CMK (cell line): ENCODE measurements around the gene TBC1D20.
"Not testable (repeated sequence)": the region's sequence is repeated elsewhere in the genome, so short reads cannot be mapped to it uniquely, and the experiment has no call there.

Experiments
- DNase-seq: peaks from one replicate; pipeline ENCODE4 v3.0.0-alpha.2; 2010; ENCODE audit warnings: low read depth

Gene TBC1D20

DNA sequence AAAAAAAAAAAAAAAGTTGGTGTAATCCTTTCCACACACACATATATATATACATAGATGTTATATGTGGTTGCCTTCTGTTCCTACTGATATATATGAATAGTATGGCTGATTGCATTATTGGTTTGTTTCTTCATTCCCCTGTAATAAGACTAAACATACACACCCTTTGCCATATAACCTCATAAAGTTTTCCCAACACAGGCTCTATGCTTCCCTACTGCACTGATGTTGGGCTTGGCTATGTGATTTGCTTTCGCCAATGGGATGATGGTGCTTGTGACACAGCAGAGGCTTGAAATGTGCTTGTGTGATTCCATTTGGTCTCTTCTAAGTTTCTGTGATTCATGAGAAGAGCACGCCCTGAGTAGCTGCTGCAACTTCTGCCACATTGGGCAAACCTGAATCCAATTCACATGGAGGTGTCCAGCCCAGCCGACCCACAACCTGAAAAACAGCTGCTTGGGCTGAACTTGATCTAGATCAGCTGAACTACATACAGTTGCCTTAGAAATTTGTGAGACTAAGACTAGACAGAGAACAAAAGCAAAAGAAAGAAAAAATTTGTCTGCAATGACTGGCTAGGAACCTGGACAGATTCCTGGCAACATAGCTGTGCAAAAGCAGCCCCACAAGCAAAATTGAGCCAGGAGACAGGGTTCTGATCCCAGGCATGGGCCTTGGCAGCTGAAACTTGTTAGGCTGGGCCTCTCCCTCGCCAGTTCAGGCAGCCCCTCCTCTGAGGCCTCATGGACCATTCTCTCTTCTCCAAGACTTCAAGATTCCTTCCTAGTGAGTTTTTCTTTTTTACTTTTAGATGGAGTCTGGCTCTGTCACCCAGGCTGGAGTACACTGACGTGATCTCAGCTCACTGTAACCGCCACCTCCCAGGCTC lies 13.4 kb upstream of the TBC1D20 start:
- DNase-seq, result no peak

DNA sequence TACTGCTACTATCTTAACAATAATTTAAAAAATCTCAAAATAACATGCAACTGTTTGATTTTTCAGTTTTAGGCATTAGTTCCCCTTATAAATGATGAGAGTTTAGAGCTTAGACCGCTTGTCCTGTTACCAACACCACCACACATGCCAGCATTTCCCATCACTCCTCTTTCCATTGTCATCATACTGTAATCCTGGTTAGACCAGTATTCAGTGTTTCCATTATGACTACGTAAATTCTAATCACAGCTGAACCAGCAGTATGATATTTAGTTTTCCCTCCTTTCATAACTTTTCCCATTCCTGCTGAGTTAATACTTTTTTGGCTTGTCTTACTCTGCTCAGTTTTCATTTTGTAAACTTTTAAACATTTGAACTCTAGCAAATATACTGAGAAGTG lies 12.2 kb upstream of the TBC1D20 start:
- DNase-seq, result no peak

DNA sequence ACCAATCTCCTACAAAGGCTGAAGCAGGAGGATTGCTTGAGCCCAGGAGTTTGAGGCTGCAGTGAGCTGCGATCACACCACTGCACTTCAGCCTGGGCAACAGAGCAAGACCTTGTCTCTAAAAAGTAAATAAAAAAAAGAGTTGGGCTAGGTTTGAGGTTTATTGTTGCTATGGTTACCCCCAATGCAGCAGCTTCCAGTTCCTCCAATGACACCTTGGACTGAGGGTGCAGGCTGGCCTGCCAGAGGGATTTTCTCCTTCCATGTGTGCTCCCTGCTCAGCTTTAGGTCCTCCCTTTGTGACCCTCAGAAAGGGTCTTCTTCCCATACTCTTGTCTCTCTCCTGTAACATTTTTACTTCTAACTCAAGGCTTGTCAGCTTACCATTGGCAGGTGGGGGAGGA lies 10.6 kb upstream of the TBC1D20 start:
- no peak for DNase-seq

DNA sequence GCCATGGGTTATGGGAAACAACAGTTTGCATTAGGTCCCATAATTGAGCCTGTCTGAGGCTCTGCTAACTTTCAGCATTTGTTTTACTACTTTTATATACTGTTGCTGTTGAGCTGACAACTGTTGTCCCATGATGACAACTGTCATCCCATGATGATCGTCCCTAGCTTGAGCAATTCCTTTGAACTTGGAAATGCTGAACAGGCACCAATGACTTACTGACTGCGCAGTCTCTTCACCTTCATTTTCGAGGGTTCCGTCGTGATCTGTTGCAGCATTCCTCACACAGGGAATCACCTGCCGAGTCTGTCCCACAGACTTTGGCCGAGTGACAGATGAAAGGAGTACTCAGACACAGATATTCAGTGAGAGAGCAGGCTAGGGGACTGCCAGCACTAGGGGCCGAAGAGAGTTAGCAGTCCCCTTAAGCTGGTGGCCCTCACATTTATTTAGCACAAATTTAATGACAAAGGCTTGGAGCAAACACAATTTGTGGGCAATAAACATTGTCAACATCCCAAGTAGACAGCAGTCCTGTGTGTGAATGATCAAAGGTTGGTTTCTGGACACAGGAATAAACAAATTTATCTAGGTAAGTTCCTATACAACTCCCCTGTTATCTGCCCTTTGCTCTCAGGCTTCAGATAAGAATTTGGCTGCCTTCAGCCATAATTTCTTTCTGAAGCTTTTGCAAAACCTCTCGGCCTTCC lies 10.0 kb upstream of the TBC1D20 start:
- no peak for DNase-seq

DNA sequence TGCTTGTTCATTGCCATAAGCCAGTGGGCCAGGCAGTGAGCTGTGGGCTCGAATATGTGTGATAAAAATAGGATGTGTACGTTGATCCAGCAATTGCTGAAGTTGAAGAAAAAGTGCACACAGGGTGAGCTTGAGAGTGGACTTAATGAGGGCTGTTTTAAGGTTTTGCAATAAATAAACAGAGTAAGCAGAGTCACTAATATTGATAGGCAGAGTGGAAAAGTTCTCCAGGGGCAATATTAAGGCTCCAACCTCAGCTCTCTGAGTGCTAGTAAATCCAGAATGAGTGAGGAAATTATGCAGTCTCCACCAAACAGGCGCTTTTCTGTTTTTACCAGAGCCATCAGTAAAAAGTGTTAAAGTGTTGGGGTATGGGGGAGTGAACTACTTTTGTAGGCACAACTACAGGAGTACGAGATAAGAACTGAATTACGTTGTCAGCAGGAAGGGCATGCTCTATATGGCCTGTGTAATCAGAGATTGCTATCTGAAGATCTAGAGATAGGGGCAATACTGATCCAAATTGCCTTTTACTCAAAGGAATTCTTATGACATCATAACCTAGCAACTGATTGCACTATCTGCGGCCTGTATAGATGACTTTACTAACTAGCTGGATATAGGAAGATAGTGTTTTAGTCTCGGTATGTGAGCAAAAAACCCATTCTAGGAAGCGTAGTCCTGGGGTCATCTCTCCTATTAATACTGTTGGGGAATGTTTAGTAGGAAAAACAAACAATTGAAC lies 7.6 kb upstream of the TBC1D20 start:
- no peak for DNase-seq

DNA sequence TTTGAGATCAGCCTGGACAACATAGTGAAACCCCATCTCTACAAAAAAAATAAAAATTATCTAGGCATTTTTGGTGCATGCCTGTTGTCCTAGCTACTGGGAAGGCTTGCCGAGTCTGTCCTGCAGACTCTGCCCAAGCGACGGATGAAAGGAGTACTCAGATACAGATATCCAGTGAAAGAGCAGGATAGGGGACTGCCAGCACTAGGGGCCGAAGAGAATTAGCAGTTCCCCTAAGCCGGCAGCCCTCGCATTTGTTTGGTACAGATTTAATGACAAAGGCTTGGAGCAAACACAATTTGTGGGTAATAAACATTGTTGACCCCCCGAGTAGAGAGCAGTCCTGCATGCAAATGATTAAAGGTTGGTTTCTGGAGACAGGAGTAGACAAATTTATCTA lies 5.4 kb upstream of the TBC1D20 start:
- DNase-seq, result no peak

DNA sequence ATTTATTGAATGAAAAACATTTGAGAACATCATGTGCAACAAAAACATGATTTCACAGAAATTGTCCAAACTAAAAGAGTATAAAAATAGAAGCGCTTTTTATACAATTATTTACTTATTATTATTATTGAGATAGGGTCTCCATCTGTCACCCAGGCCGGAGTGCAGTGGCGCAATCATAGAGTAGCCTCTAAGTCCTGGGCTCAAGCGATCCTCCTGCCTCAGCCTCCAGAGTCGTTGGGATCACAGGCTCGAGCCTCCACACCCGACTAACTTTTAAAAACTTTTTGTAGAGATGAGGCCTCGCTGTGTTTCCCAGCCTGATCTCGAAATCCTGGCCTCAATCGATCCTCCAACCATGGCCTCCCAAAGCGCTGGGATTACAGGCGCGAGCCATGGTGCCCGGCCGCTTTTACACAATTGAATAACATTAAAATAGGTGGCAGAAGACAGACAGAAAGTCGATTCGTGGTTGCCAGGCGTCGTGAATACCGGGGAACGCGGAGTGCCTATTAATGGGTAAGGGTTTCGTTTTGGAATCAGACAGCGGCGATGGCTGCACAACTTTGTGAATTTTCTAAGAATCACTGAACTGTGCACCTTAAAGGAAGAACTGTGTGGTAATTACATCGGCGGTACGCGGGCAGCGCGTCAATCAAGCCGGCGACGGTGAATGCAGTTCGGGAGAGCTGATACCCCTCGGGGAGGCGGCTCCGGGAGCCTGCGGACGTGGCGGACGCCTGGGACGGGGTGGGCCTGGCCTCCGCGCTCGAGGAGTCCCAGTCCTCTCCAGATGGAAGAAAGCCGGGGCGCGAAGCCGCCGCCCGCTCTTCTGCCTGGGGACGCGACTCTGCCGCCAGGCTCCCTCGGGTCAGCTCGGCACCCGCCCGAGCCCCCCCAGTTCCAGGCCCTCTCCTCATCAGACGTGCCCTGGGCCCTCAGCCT lies 807 bp downstream of the TBC1D20 start:
- DNase-seq, result no peak

DNA sequence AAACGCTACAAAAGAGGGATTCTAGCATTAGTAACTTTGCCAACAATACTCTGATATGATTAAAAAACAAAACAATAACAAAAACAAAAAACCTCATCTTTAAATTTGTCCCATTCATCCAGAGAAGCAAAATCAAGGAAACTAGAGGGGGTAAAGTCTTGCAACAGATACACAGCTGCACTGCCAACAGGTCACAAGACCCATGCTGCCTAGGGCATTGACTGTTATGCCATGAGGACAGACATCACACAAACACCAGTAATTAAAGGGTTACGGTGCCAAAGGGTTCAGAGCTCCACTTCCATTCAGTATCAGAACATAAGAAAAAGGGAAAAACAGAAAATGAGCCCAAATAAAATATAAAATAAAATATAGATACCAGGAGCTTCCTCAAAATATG lies 1.6 kb downstream of the TBC1D20 start:
- DNase-seq, result no peak

DNA sequence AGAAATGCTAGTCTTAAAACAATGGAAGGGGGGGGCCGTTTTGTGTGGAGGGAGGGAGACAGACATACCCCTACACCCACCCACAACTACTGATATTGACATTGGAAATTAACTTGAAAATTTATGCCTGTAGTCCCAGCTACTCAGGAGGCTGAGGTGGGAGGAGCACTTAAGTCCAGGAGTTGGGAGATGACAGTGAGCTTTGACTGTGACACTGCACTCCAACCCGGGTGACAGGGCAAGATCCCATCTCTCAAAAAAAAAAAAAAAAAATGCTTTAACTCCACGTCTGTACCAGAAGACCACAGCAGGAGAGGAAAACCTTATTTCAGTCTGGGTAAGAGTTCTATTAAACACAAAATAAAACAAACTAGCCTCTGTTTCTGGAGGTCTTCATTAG lies 2.2 kb downstream of the TBC1D20 start:
- DNase-seq, result no peak

DNA sequence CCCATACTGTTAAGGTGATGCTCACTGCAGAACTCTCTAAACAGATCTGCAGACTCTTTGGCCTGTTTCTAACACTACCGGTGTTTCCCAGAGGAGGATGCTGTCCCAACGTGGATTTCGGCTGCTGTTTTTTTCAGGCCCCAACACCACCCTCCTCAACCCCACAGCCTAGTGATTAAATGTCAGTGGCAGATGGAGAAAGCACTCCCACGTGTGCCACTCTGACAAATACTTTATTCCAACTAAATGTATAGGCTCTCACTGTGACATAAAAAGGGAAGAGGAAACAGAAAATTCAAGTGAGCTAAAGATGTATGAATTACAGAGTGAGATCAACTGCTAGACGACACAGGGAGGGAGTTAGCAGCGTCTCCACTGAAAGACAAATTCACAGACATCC lies 3.6 kb downstream of the TBC1D20 start:
- DNase-seq, result no peak

DNA sequence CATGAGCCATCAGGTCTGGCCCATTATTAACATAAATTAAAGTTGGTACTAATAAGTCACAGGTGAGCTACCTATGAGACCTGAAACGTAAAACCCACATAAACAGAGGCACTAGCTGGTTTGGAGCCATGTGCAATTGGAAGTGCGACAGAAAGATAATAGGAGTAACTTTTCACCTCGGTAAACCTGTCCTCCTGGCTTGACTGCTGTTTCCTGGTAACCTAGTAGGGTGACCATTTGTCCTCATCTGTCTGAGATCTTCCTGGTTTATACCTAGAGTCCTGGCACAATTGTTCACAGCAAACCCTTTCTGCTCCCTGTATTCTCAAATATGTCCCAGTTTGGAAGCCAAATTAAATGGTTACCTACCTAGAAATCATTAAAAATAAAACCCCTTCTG lies 7.4 kb downstream of the TBC1D20 start:
- no peak for DNase-seq

DNA sequence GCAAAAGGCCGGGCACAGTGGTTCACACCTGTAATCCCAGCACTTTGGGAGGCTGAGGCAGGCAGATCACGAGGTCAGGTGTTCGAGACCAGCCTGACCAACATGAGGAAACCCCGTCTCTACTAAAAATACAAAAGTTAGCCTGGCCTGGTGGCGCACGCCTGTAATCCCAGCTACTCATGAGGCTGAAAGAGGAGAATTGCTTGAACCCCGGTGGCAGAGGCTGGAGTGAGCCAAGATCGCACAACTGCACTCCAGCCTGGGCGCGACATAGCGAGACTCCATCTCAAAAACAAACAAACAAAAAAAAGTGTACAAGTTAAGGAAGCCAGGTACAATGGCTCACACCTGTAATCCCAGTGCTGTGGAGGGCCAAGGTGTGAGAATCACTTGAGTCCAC lies 10.3 kb downstream of the TBC1D20 start:
- not testable (repeated sequence) for DNase-seq

DNA sequence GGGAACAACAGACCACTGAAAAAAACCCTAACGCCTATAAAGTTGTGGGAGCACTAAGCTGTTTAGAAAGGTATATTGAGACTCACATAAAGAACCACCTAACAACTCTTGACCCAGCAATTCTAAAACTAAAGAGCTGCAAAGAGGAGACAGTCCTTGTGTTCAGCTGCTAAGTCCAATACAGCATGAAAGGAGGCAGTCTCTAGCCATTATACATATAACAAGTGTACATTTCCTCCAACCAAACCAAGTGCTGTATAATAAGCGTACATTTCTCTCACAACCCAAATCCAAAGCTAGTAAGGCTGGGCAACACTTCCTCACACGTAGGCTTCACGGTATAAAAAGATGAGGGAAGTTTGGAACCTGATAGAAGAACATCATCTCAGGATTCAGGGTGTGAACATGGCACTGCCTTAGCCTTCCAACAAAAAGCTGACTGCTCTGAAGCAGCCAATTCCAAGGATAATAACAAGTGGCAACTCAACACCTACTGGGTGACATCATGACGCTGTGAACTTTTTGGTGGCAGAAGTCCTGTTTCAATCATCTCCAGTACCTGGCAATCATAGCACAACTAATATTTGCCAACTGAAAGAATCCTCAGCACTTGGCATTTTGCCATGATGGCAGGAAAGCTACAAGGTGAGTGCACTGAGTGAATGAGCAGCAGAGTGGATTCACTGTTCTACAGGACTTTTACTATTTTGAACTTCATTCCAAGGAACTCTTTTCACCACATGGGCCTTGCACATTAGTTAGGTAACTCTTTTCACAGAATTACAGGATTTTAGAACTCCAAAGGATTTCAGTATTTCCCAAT lies 16.6 kb downstream of the TBC1D20 start:
- DNase-seq, result no peak

DNA sequence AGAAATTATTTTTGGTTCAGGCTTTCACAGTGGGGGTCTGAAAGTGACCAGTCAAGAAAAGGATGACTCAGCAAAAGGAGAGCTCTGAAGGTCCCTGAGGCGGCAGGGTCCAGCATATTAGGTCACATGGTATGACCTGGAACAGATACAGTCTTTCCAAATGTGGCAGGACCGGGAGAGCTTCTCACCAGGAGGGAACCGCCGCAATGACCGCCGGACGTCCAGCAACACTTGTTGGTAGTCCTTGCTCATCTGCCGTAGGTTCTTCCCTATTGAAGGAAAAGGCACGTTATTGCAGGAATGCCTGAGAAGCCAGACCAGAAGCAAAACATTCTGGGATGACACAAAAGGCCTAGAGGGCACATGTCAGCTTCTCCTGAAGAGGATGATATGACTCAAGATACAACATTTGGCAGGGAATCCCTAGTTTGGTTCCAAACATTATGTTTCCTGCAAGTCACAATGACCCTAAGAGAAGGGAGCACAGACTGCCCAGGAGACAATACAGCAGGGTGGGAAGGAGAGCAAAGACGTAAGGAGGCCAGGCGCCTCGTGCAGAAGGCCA lies 17.4 kb downstream of the TBC1D20 start:
- no peak for DNase-seq

DNA sequence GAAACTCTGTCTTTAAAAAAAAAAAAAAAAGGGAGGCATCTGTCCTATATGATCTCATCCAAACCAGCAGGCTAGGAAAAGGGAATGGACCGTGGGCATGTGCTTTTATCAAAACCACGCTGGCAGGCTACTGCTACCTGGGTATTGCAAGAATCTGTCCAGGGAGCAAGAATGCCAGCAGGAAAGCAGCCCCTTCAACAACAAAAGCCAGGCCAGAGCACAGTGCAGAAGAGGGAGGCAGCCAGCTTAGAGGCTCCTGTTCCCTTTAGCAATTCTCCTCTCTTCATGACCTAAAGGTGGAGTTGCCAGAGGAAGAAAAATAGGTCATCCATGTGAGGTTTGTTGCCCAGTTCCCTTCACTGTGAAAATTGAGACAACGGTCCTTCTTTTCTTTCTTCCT lies 18.2 kb downstream of the TBC1D20 start:
- DNase-seq, result no peak

DNA sequence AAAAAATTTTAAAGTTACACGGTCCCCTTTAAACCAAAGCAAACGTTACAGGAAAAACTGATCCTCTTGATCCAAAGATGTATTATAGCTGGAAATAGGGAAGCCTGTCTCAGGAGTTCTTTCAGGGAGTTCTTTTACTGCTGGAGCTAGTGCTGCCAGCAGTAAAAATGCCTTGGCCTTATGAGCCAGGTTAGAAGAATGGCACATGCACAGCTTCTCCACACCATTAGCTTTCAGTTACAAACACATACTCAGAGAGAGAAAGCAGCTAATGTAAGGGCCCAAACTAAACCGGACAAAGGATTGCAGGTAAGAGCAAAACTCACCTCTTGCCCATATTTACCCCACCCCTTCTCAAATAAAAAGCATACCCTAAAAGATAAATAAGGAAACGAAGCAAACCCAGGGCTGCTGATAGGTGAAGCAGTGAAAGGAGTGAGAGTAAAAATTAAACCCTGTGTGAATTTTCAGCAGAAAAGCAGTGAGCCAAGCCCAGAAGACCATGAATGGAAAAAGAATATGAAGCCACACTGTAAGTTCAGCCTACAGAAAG lies 19.0 kb downstream of the TBC1D20 start:
- DNase-seq, result no peak

DNA sequence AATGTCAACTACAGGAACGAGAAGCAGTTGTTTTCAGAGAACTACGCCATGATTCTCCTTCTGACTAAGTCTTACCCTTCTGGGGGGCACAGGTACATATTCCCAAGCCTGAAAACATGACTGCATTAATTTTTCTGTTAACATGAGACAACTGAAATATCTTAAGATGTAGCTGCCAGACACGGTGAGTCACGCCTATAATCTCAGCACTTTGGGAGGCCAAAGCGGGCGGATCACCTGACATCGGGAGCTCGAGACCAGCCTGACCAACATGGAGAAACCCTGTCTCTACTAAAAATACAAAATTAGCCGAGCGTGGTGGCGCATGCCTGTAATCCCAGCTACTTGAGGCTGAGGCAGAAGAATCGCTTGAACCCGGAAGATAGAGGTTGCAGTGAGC lies 21.7 kb downstream of the TBC1D20 start:
- no peak for DNase-seq

DNA sequence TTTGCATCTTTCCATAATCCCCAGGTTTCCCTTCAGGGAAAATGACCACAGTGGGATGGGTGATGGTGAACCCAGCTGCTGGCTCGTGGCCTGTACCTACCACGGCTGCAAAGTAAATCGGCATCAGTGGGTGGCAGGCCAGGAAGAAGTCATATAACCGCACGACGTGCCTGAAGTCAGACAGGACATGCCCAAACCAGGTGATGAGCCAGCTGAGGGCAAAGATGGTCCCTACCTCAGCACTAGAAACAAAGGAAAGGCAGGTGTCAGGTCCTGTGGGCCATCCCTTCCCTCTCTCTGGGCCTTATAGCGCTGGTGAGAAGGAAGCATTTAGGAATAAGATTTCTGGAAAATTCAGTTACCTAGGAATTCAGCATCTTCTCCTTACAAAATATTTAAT lies 22.2 kb downstream of the TBC1D20 start:
- DNase-seq, result no peak

DNA sequence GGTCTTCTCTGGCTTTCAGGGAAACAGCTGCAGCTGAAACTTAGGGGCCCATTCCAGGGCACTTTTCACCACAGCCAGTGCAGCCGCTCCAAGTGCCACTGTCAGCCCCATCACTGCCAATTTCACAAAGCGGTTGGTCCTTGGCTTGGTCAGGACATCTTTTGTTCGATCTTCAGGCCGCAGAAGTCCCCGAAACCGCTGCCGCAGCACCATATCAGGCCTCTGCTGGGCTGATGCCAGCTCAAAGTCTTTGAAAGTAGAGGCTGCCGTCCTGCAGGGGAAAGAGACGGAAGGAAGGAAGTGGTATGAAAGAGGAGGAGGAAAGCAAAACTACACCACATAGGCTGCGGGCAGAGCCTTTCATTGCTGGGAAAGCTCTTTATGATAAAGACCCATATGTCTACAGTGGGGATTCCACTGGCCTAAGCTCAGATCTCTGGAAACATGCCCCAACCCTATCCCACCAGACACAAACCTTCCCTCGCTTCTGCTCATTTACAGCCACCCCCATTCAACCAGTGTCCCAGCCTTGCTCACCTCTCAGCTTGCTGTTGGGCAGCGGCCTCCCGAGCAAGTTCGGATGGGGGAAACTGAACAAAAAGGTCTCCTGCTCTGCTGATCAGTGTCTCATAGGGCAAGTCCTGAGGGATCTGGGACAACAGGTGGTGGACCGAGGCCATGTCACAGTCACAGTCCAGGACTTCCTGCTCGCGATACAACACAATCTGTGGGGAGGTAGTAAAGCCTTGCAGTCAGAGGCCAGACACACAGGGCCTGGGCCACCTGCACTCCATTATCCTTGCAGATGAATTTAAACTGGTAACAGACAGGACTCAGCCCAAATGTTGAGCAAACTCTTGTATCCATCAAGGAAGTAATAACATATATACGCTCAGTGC lies 23.5 kb downstream of the TBC1D20 start:
- peak; percentile 96 for DNase-seq
